Left ventricle myocardium superior (tissue), 1 donor: Measurements from ENCODE around the gene S100A2. TPM values are rescaled to one million over a fixed set of nuclear protein-coding genes. Genes with fewer than 3 reads are reported as not detected.
"Not testable (repeated sequence)": the region's sequence is repeated elsewhere in the genome, so short reads cannot be mapped to it uniquely, and the experiment has no call there.

Experiments
- ATAC-seq: fragments of 200-7000 bp; cut with Tn5 transposase; one replicate; pipeline ENCODE4 v1.9.1; 2020; ENCODE audit warnings: mild to moderate bottlenecking, moderate library complexity
- DNase-seq: peaks from one replicate; pipeline ENCODE4 v3.0.0-alpha.2; 2020
- intact Hi-C: fragments of 100-400 bp; cut with micrococcal nuclease; formaldehyde crosslinking; loops from one replicate; pipeline ENCODE4 v1.11.0; 2022
- total RNA-seq: library from RNA; stranded (reverse); fragmentation: NEBNext Ultra II Directional; extraction: Animal tissue kit (Norgen Biotek cat#: 25700); gene quantifications from one replicate; pipeline ENCODE4 v1.2.1, GENCODE V29; 2021
- donor health status: DM: no; HTN: yes; CAD: no; lungs with severe emphysema.

Gene S100A2
- total RNA-seq, 1 donor from 2014 or later, result 1.9 TPM

DNA sequence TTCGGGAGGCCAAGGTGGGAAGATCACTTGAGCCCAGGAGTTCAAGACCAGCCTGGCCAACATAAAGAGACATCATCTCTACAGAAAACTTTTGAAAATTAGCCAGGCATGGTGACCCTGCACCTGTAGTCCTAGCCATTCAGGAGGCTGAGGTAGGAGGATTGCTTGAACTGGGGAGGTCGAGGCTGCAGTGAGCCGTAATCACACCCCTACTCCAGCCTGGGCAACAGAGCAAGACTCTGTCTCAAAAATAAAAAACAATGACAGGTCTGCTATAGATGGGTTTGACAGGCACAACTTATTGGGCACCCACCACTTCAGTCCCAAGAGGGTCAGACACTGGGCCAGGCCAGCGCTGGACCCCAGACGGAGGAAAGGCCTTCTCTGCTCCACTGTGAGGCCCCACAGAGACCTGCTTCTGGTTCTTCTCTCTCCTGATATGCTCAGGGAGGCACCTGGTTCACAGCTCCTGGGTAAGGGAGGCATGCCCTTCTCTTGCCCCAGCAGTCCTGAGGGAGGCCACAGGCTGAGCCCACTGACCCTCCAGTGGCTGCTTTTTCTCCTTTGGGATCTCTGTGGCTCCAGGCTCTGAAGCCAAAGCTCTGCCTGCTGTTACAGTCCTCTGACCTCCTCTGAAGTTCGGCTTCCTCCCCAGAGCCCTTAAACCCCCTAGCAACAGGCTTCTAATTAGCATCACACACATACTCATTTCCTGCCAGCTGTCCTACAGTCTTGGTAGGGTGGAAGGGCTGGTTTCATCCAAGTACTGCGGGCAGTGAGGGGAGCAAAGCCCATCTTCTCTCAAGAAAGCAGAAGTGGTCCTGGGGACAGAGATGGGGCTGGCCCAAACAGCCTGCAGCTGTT lies 32.9 kb upstream of the S100A2 start:
- intact Hi-C loops, result no loop called here
- peak; percentile 53 for ATAC-seq

DNA sequence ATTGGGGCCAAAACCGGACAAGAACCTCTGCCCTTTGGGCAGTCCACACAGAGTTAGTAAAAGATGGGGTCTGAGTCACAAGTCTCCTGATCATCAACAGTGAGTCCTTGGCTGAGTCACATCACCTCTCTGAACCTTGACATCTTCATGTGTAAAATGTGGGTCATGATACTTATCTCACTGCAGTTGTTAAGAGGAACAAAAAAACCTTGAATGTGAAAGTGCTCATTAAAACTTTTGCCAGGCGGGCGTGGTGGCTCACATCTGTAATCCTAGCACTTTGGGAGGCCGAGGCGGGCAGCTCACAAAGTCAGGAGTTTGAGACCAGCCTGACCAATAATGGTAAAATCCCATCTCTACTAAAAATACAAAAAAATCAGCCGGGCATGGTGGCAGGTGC lies 31.6 kb upstream of the S100A2 start:
- intact Hi-C loops, result no loop called here
- no peak for ATAC-seq
- DNase-seq, result no peak

More for the DNA sequence above, 32.9 kb upstream of the S100A2 start:
- no peak for DNase-seq

DNA sequence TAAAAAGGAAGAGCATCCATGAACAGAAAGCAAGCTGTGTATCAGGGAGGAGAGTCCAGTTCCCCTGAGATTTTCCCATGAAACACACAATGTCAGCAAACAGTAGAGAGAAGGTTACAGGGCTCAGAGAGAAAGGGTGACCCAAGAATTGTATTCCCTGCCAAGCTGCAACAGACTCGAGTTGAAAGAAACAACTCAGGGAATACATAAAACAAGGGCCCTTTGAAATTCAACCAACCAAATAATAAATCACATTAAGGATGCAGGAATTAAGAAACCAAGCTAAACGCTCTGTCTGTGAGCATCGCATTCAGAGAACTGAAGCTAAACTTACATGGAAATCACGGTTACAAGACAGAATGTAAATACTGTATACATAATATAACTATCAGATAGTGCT lies 27.1 kb upstream of the S100A2 start:
- no peak for DNase-seq
- ATAC-seq, result no peak
- intact Hi-C loops, result no loop called here

DNA sequence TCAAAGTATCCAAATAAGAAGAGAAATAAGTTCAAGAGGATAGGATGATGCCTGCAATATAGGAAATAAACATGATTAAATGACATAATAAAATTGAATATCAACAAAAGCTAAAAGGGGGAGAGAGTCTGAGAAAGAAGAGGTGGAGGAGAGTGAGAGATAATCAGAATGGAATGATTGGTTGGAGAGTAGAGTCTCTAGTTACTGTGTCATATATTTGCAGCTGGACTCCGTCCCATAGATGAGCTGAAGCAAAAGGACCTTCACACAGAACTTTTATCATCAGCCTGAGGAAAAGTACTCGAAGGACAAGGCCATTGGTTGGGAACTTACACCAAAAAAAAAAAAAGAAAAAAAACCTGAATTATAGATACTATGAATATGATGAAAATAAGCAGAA lies 22.8 kb upstream of the S100A2 start:
- intact Hi-C loops, result no loop called here
- DNase-seq (no peak), ATAC-seq (no peak)

DNA sequence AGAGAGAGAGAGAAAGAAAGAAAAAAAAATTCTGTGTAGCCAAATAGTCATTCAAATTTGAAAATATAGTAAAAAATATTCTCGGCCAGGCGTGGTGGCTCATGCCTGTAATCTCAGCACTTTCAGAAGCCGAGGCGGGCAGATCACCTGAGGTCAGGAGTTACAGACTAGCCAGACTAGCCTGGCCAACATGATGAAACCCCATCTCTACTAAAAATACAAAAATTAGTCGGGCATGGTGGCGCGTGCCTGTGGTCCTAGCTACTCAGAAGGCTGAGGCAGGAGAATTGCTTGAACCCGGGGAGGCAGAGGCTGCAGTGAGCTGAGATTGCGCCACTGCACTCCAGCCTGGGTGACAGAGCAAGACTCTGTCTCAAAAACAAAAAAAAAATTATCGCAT lies 22.4 kb upstream of the S100A2 start:
- DNase-seq, ATAC-seq, intact Hi-C loops: not testable (repeated sequence)

DNA sequence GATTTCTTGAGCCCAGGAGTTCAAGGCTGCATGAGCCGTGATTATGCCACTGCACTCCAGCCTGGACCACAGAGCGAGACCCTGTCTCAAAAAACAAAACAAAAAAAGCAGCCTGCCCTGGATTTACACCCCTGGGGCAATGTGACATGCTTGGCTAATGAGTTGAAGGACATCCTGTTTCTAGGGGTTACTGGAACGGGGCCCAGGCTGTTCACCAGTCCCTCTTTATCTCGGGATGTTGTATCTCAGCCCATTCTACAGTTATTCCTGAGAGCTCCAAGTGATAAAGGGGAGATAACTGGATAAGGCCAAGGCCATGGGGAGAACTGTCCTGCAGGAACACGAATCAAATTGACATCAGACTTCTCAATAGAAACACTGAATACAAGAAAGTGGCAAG lies 21.7 kb upstream of the S100A2 start:
- intact Hi-C loops, result no loop called here
- ATAC-seq (peak; percentile 71), DNase-seq (no peak)

DNA sequence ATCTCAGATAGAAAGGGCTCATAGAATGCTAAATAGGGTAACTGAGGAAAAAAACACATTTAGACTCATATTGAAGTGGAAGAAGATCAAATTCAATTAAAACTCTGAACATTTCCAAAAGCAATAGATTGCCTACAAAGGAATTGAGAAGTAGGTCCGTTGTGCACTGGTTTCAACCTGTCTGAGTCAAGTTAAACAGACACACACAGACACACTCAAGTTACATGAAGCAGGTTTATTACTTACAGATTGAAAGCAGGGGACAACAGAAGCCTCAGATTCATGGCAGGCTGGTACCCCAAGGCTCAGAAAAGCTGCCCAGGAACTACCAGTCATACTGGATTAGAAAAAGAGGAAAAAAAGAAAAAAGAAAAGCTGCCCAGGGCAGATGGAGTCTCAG lies 20.7 kb upstream of the S100A2 start:
- ATAC-seq, result no peak
- DNase-seq, result no peak
- intact Hi-C loops, result no loop called here

DNA sequence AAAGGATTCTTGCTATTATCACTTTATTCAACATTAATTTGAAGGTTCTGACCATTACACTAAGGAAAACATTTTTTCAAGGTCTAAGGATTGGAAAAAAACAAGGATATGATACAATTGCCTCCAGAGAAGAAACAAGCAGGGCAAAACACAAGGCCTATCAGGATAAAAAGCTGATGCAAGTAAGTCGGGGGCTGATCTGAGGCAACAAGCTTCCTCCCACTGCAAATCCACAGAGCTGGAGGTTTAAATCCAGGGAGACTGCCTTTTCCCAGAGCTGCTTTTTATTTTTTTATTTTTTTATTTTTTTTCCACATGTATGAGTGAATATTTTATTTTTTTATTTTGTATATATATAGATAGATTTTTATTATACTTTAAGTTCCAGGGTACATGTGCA lies 19.4 kb upstream of the S100A2 start:
- intact Hi-C loops, result no loop called here
- no peak for ATAC-seq

DNA sequence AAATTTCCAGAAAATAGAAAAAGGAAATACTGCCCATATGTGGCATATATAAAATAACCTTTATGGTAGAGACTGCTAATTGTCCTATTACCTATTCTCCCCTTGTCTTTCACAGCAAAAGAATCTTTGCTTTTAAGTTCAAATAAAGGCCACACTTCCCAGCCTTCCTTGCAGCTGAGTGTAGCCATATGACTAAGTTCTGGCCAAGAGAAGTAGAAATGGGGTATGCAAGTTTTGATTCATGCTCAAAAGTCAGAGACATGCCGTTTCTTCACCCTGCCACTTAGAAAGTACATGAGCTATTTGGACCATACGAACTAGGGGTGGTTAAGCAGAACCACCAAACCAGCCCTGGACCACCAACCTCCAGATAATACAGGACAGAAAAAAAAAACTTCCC lies 18.3 kb upstream of the S100A2 start:
- intact Hi-C loops, result no loop called here
- ATAC-seq (no peak), DNase-seq (no peak)

More for the DNA sequence above, 19.4 kb upstream of the S100A2 start:
- no peak for DNase-seq

DNA sequence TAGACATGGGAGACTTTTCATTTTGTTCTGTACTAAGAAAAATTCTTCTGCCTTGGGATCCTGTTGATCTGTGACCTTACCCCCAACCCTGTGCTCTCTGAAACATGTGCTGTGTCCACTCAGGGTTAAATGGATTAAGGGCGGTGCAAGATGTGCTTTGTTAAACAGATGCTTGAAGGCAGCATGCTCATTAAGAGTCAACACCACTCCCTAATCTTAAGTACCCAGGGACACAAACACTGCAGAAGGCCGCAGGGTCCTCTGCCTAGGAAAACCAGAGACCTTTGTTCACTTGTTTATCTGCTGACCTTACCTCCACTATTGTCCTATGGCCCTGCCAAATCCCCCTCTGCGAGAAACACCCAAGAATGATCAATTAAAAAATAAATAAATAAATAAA lies 17.9 kb upstream of the S100A2 start:
- DNase-seq, ATAC-seq, intact Hi-C loops: not testable (repeated sequence)

DNA sequence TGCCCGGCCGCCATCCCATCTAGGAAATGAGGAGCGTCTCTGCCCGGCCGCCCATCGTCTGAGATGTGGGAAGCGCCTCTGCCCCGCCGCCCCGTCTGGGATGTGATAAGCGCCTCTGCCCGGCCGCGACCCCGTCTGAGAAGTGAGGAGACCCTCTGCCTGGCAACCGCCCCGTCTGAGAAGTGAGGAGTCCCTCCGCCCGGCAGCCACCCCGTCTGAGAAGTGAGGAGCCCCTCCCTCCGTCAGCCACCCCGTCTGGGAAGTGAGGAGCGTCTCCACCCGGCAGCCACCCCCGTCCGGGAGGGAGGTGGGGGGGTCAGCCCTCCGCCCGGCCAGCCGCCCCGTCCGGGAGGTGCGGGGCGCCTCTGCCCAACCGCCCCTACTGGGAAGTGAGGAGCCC lies 17.2 kb upstream of the S100A2 start:
- ATAC-seq, intact Hi-C loops, DNase-seq: not testable (repeated sequence)

DNA sequence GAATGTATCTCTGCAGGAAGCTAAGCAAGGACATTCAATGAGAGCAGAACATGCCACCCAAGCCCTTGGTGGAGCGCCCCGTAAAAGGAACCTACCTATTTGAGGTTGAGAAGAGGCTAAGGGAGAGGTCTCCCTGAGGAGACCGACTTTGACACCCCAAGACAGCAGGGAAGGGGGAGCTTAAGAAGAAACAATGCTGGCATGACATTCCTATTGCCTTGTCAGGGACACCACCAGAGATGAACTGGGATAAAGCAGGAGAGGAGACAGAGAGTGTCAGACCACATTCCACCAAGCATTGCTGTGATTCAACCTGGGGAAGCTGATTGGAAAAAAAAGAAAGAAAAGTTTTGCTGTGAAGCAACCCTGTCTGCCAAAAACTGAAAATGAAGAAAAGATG lies 13.3 kb upstream of the S100A2 start:
- intact Hi-C loops, result no loop called here
- no peak for DNase-seq
- ATAC-seq, result no peak

DNA sequence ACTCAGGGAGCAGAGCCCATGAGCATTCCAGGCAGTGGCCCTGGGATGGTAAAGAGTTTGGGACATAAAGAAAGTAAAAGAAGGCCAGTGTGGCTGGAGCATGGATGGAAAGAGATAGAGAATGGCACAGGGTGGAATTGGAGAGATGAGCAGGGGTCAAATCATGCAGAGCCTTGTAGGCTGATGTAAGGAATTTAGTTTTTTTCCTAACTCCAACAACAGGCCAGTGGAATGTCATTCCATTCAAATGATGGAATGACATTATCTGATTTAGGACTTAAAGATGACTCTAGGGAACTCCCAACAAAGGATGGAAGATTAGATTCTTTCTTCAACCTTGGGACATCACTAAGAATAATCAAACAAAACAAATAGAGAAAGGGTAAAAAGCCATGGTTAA lies 12.8 kb upstream of the S100A2 start:
- no peak for ATAC-seq
- no peak for DNase-seq
- intact Hi-C loops, result no loop called here

DNA sequence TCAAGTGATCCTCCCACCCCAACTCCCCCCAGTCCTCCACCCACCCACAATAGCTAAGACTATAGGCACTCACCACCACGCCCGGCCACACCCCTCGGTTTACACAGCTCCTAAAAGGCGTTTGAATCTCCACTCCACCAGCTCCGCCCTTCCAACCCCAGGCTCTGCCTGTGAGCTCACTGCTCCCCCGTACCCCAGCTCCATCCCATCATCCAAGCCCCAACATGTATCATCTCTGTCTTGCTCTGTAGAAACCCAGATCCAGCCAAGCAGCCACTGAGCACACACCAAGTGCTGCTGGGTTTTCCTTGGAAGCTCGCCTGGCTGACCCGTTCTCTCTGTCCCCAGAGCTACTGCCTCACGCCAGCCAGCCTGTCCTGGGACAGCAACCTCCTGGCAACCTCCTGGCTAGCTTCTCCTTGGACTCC lies 12.0 kb upstream of the S100A2 start:
- intact Hi-C loops, result no loop called here
- DNase-seq (no peak), ATAC-seq (peak; percentile 28)

DNA sequence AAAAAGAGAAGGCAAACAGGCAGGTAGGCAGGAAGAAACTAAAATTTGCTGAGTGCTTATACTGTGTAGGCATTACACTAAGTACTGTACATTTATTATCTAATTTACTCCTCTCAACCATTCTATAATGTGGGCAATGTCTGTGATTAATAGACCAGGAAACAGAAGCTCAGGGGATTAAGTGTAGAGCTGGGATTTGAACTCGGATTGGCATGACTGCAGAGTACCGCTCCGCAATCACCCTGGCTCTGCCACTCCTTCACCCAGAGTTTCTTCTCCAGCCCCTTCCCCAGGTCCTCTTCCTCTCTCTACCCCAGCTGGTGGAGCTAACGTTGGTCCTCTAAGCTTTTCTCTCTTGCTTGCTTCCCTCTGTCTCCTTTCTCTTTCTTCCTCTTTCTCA lies 11.5 kb upstream of the S100A2 start:
- intact Hi-C loops, result no loop called here
- ATAC-seq (no peak), DNase-seq (no peak)

DNA sequence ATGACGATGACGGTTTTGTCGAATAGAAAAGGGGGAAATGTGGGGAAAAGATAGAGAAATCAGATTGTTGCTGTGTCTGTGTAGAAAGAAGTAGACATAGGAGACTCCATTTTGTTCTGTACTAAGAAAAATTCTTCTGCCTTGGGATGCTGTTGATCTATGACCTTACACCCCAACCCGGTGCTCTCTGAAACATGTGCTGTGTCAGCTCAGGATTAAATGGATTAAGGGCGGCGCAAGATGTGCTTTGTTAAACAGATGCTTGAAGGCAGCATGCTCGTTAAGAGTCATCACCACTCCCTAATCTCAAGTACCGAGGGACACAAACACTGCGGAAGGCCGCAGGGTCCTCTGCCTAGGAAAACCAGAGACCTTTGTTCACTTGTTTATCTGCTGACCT lies 9.9 kb upstream of the S100A2 start:
- not testable (repeated sequence) for ATAC-seq, DNase-seq

DNA sequence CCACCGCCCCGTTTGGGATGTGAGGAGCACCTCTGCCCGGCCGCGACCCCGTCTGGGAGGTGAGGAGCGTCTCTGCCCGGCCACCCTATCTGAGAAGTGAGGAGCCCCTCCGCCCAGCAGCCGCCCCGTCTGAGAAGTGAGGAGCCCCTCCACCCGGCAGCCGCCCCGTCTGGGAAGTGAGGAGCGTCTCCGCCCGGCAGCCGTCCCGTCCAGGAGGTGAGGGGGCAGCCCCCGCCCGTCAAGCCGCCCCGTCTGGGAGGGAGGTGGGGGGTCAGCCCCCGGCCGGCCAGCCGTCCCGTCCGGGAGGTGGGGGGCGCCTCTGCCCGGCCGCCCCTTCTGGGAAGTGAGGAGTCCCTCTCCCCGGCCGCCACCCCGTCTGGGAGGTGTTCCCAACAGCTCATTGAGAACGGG lies 9.4 kb upstream of the S100A2 start:
- ATAC-seq, DNase-seq, intact Hi-C loops: not testable (repeated sequence)

More for the DNA sequence above, 9.9 kb upstream of the S100A2 start:
- intact Hi-C loops, result not testable (repeated sequence)

DNA sequence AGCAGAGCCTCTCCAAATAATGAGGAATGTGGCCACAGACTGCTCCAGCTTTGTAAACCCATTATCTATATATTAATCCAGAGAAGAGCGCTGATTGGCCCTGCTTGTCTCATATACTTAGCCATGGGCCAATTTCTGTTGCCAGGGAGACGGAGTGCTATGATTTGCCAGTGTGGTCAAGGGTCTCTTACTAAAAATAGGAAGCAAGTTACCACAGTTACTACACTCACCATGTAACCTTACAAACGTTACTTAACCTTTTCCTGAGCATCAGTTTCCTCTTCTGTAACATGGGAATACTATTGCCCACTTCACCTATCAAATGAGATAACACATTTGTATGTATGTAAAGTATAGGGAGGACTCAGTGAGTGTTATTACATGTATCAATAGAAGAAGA lies 7.7 kb upstream of the S100A2 start:
- no peak for ATAC-seq
- no peak for DNase-seq
- intact Hi-C loops, result no loop called here

DNA sequence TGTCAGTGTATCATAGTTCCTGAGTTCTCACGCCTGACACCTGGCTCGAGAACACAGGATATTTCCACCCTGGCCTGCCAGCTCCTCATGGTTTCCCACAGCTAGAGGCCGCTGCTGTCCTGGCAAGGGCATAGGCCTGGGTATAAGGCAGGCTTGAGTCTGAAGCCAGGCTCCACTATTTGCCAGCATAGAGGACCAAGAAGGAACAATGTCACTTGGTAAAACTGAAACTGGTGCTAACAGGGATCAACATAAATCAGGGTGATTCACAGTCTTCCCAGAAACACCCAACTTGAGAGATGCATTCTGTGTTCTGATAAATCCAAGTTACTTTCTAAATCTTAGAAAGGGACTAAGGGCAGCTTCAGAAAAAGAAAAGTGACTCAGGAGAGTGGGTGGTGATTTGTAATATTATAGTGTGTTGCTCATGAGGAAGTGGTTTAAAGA lies 6.9 kb upstream of the S100A2 start:
- intact Hi-C loops, result no loop called here
- DNase-seq (peak; percentile 87), ATAC-seq (peak; percentile 89)

DNA sequence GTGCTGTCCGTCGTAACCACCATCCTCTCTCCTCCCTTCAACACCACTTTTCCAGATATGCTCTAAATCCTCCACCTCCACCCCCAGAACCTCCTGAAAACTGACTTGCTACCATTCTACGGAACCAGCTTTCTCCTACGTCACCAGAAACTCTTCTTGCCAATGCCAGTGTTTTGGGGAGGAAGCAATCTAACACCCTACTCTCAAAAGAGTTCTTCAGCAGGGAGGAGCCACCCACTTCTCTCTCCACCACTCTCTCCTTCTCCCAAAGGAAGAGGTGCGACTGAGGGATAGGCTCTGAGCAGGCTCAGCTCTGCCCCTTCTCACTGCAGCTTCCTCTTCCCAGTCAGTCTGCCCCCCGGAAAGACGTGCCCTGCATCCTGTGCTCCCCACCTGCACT lies 6.1 kb upstream of the S100A2 start:
- intact Hi-C loops, result no loop called here
- no peak for DNase-seq
- no peak for ATAC-seq

DNA sequence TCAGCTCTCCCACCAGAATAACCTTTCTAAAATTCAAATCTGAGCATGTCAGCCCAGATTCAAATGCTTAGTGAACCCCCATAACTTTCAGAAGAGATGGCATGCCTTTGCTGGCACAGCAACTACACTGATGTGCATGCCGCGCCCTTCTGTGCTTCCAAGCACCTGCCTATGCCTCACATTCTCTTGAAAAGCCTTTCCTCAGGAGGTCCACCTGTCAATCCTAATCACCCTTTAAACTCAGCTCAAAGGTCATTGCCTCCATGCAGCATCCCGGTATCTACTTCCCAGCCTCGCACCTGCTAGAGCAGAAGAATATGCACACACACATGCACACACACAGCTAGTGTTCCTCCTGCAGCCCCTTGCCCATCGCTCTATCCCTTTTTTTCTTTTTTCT lies 5.2 kb upstream of the S100A2 start:
- DNase-seq, result no peak
- intact Hi-C loops, result no loop called here
- no peak for ATAC-seq
